NCI-H2227 (cell line): ENCODE data around the gene NLRP9.
A peak's percentile ranks its signal among the peaks of the same experiment; 100 is the strongest.

Source experiments
- DNase-seq: peaks from one replicate; lab custom pipeline; 2025; ENCODE audit not compliant: unreplicated experiment; lab: John Stamatoyannopoulos, UW

The NLRP9 gene

DNA sequence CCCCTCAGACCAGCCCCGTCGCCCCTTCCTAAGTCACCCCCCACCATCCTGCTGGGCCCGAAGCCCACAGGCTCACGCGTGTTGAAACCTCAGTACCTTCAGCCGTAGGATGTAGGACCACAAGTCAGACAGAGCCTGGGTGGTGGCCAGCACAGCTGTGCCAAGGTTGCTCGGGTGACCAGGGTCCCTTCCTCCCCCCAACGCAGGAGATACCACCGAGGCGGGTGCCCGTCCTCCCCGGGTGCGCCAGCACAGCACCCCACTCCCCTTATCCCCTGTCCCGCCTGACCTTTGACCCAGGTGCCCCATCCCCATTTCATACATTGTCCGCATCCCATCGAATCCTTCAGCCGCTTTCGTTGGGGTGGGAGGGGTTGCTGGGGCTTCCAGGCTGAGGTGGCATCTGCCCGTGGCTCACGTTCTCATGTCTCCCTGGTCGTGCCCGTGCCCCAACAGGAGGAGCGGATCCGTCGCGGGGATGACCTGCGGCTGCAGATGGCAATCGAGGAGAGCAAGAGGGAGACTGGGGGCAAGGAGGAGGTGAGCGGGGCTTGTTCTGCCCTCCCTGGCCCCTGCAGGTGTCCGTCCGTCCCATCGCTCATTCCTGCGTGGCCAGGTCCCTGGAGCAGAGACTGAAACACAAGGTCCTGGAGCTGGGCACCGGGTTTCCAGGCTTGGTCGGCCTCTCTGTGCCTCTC is 48.6 kb downstream of the NLRP9 start:
- no peak for DNase-seq

GRCh38 chr19:55688422-55689218 is 49.6 kb downstream of the NLRP9 start:
- peak; percentile 94 for DNase-seq

- DNase-seq: no peak
Observed at GRCh38 chr19:55687281-55688201, 50.7 kb downstream of the NLRP9 start.

DNA sequence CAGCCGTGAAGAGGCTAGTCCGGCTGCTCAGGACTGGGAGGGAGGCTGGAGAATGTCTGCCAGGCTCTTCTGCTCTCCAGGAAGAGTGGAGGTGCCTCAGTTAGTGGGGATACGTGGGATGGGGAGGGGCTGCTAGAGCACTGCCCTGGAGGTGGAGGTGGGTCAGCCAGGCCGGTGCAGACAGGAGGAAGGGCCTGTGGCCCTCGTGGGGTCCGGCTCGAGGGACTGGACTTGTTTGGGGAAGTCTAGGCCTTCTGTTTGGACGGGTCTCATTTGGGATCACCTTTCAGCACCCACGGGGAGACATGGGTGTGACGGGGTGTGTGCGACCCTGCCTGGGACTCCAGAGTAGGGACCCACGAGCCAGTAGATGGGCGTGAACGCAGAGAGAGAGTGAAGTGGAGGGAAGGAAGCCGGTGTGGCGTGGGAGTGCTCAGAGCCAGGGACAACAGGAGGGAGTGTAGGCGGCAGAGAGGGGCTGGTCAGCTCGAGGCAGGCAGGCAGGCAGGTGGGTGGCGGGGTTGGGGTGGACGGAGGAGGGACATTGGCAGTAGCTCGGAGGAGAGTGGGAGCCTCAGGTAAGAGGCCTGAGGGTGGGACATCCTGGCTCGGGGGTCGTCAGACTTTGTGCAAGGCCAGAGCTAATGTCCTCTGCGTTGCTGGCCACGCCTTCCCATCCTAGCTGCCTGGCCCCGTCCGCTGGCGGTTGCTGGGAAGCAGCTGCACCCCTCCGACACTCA is 51.7 kb downstream of the NLRP9 start:
- DNase-seq: no peak

DNA sequence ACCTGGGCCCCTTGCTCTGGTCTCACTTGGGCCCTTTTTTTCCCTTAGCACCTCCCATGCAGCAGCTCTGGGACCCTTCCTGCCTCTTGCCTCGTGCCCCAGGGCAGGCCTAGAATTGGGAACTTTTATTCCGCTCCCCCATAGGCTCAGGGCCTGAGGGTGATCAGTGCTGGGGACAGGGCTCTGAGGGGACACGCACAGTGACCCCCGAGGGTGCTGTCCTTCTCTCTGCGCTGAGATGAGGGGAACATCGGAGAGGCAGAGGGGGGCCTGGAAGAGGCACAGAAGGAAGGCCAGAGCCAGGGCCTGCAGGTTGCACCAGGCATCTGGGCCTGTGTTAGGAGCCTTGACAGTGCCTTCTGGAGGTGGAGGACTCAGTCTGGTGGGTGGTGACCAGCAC is 52.4 kb downstream of the NLRP9 start:
- no peak for DNase-seq

DNA sequence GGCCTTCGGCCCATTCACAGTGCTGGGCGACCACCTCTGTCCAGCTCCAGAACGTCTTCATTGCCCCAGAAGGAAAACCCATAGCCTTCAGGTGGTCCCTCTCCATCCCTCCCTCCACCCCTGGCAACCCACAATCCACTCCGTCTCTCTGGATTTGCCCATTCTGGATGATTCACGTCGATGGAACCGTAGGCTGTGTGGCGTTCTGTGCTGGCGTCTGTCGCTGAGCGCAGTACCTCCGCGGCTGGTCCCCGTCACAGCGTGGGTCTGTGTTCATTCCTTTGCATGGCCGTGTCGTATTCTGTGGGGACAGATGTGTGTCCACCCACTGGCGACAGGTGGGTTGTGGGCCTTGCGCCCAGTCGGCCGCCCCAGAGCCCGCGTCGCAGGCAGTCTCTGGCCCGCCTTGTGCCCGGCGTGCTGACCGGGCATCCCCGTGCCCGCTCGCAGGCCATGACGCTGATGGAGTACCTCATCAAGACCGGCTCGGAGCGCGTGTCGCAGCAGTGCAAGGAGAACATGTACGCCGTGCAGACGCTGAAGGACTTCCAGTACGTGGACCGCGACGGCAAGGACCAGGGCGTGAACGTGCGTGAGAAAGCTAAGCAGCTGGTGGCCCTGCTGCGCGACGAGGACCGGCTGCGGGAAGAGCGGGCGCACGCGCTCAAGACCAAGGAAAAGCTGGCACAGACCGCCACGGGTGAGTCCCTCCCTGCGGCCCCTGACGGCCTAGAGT is 53.1 kb downstream of the NLRP9 start:
- DNase-seq: no peak

DNA sequence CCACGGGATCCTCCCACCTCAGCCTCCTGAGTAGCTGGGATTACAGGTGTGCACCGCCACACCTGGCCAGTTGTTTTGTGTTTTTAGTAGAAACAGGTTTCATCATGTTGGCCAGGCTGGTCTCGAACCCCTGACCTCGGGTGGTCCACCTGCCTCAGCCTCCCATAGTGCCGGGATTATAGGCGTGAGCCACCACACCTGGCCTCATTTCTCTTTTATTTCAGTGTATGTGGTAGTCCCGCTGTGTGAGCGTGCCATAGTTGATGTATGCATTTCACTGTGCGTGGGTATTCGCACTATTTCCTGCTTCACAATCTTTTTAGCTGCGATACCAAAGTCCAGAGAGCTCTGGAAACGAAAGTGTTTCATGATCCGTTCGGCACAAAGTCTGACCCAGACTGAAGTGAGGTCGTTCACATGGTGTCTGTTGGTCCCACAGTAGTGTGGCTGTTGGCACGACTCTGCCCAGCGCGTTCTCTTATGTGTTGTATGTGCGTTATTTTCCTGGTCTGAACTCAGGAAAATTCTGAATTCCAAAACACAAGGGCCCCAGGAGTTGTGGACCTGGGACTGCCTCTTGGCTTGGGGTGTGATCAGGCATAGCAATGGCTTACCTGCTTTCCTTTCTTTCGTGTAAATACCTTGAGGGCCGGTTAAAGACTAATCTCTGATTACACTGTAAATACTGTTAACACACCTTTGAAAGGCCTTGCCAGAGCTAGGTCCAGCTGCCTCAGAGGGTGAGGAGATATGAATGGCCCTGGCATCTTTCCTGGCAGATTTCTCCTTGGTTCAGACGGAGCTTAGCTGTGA is 54.5 kb downstream of the NLRP9 start:
- DNase-seq: no peak

DNA sequence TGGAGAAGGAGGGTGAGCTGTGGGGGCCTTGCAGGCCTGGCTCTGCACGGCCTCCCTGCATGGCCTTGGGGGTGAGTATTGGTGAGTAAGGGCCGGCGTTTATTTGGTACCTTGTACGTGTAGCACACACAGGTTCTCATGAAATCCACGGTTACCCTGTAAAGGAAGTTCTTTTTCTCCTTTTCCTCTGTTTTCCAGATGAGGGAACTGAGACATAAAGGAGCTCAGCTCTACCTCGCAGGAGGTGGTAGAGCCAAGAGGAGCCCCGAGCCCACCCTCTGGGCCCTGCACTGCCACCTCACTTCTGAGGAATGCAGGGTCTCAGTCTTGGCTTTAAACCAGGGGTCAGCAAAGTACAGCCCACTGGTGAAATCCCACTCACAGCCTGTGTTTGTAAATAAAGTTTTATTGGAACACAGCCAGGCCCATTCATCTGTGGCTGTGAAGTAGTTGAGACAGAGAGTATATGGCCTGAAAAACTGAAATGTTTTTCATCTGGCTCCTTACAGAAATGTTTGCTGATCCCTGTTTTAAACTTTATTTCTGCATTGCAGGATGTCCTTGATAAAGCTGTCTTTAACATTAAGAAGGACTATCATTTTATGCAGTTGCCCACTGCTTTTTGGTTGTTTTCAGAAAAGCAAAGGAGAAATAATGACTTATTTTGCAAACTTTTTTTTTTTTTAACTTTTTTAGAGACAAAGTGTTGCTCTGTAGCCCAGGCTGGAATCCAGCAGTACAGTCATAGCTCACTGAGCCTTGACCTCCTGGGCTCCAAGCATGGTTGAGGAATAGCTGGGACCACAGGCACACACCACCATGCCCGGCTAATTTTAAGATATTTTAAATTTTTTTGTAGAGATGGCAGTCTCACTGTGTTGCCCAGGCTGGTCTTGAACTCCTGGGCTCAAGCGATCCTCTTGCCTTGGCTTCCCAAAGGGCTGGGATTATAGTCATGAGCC is 56.8 kb downstream of the NLRP9 start:
- no peak for DNase-seq

GRCh38 chr19:55680339-55681130 is 57.7 kb downstream of the NLRP9 start:
- DNase-seq: no peak

DNA sequence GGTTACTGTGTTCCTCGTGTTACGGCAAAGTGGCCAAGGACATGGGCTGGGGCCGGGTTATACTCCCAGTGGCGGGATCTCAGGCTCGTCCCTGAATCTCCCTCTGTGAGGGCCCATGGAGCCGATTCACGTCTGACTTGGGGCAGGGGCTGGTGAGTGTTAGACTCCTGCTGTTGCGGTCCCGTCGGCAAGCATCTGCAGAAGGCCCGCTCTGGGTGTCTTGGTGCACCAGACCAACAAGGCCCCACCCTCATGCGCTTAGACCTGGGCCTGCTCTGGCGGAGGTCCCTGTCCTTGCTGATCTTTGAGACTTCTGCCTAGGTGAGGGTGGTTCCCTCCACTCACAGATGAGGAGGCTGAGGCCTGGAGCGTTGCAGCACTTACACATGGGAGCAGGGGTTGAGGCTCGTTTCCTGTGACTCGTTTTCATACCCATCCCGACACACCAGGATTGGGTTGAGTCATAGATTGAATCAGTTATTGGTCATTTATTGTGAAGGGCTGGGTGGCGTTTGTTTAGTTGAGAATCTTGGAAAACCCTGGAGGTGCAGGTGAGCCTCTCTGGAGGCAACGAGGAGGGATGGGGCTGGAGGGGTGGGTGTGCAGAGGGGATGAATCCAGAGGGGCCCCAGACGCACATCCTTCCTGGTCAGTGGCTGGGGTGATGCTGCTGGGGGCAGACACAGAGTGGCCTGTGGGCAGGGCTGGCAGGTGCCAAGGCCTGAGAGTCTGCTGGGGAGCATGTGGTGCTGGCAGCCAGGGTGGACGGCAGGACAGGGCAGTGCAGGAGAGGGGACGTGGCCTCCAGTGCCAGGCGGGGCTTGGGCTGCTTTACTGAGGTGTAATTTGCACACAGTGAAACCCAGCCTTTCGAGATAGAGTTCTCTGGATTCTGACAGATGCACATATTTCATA is 58.6 kb downstream of the NLRP9 start:
- DNase-seq: no peak

GRCh38 chr19:55678121-55678671 is 60.0 kb downstream of the NLRP9 start:
- DNase-seq: no peak

DNA sequence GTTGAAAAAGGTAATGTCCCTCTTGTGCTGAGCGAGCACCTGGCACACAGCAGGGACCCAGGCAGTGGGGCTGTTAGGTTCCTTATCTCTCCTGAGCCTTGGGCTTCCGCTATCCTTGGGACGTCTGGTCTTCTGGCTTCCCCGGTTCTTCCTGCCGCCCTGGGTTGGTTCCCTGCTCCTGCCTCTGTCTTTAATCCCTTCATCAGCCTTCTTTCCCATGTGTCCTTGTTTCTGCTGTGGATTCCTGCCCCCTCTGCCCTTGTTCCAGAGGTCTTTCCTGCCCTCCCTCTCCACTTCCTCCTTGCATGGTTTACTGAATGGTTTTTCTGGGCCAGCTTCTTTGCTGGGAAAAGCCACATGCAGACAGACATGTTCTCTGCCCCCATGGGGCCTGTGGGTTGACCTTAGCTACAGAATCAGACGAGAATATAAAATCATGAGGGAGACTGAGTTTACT is 60.6 kb downstream of the NLRP9 start:
- DNase-seq: no peak

GRCh38 chr19:55676889-55677505 is 61.2 kb downstream of the NLRP9 start:
- no peak for DNase-seq

- no peak for DNase-seq
Observed at GRCh38 chr19:55676383-55676782, 61.8 kb downstream of the NLRP9 start.

GRCh38 chr19:55675661-55676354 is 62.4 kb downstream of the NLRP9 start:
- DNase-seq: no peak
